Breast epithelium (tissue), 3 donors: ENCODE data around the gene RSU1.

Source experiments
- POLR2AphosphoS5 ChIP-seq, 3 donors: sonication (generic); formaldehyde crosslinking; IDR thresholded peaks; one replicate each; pipeline ENCODE4 v1.6.1; 2017; ENCODE audit warnings: antibody characterized with exemption in 3 of 3
- TF ChIP-seq, protein P1 (sequence below), 3 donors: fragments of 450-650 bp; IDR thresholded peaks; one replicate each; pipeline ENCODE4 v1.5.1; 2016 to 2017; ENCODE audit warnings: antibody characterized with exemption in 3 of 3, mild to moderate bottlenecking in 3 of 3, moderate library complexity in 3 of 3

DNA sequence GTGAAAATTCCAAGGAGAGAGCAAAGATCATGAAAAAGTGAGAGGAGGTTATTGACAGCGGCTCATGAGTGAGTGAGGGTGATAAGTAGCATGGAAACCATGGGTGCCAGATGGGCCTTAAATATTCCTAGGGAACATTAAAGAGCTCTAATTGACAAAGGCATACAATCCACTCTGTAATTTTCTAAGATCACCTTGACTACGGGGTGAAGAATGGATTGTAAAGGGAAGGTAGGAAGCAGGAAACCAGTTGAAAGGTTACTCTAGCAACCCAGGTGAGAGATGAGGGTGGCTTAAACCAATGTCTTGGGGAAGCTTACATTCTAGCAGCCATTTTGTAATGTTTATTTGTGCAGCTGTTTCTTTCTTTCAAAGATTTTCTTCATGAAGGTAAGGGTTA lies 75.7 kb downstream of the RSU1 start:
- TF ChIP-seq, protein P1, sequence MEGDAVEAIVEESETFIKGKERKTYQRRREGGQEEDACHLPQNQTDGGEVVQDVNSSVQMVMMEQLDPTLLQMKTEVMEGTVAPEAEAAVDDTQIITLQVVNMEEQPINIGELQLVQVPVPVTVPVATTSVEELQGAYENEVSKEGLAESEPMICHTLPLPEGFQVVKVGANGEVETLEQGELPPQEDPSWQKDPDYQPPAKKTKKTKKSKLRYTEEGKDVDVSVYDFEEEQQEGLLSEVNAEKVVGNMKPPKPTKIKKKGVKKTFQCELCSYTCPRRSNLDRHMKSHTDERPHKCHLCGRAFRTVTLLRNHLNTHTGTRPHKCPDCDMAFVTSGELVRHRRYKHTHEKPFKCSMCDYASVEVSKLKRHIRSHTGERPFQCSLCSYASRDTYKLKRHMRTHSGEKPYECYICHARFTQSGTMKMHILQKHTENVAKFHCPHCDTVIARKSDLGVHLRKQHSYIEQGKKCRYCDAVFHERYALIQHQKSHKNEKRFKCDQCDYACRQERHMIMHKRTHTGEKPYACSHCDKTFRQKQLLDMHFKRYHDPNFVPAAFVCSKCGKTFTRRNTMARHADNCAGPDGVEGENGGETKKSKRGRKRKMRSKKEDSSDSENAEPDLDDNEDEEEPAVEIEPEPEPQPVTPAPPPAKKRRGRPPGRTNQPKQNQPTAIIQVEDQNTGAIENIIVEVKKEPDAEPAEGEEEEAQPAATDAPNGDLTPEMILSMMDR (IDR thresholded peaks at IDR 0.05) = no peak
- no peak for TF ChIP-seq POLR2AphosphoS5 (IDR thresholded peaks at IDR 0.05)
